UCSD-AML1 (cell line): ENCODE measurements around the gene KLHDC3.

Experiments
- DNase-seq: peaks from one replicate; lab custom pipeline; 2025; ENCODE audit not compliant: unreplicated experiment; lab: John Stamatoyannopoulos, UW

KLHDC3 gene

DNA sequence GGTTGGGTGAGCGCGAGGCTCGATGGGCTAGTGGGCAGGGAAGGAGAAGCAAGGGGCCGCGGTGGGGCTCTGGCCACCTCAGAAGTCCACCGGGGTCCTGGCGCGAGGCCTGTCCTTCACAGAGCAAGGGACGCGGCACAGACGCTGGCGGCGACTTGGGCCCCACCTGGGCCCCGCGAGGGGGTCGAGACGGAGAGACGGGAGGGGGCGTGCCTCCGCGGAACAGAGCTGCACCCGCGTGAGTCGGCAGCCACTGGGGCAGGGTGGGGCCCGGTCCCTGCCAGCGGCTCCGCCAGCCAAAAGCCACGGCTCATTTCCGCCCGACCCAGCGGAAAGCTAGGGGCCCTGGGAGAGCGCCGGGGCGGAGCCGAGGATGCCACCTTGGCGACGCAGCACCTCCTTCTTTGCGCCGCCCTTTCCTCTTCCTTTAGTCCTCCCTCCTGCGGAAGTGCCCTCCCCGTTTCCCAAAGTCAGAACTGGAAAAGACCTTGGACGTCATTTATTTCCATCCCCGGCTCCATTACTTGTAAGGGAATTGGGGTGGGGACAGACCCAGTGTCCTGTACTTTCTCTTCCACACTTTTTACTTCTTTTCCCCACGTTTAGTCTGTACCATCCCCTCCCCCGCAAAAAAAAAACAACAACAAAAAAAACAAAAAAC is 39.6 kb downstream of the KLHDC3 start, which contains the start of gene CUL7:
Gene CUL7 (minus strand): TSS at position 307 of the 661 bp plus-strand sequence. CDS start 1,063 bp downstream, outside the sequence.
- peak; percentile 94 for DNase-seq

DNA sequence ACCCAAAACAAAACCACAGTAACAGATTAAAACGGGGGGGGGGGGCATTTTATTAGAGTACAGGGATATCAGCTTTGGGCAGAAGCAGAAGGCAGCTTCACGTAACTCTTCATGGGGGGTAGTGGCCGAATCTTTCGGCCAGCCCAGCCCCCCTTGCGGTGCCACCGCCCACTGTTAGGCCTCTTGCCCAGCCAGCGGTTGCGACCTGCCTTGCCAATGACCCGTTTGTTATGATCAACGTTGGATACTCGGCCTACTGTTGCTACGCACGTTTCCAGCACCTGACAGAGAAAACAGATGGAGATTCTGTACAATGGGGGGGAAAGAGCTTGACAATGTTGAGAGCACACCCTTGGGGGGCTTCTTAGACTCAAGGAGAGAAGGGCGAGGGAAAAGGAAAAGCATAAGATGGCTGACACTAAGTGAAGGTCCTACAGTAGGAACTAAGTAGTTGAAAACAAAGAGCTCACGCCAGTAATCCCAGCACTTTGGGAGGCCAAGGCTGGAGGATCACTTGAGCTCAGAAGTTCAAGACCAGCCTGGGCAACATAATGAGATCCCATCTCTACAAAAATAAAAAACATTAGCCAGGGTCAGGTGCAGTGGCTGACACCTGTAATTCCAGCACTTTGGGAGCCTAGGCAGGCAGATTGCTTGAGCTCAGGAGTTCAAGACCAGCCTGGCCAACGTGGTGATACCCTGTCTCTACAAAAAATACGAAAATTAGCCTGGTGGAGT is 40.3 kb downstream of the KLHDC3 start:
- no peak for DNase-seq

DNA sequence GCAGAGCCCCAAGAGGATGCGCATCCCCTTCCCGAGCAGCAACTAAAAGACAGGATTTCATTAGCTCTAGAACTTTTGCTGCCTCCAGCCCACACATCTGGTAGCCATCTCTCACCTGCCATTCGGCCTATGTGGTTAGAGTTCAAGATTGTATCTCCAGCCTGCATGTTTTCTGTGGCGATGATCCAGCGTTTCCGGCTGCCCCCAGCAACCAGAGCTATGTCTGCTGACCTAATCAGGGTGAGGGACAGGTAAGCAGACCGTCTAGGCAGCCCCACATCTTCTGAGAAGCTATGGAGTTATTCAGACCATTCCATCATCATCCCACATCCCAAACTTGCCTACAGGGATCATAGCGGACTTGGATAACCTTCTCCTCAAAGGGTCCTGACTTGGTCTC is 41.9 kb downstream of the KLHDC3 start:
- no peak for DNase-seq

DNA sequence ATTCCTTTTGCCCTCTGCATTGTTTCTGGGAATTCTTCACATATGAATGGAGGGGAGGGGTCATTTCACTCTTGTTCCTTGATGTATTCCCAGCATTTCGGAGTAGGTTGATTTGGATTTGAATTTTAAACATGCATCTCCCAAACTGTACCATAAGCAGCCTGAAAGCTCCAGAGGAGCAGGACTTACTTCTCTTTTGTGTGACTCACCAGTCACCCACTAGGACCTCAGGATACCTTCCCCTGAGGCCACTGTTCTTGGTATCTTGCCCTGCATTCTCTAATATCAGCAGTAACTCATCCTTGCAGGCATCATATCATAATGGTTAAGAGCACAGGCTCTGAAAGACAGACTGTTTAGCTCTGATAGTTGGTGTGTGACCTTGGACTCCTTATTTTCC is 44.5 kb downstream of the KLHDC3 start:
- DNase-seq = no peak

DNA sequence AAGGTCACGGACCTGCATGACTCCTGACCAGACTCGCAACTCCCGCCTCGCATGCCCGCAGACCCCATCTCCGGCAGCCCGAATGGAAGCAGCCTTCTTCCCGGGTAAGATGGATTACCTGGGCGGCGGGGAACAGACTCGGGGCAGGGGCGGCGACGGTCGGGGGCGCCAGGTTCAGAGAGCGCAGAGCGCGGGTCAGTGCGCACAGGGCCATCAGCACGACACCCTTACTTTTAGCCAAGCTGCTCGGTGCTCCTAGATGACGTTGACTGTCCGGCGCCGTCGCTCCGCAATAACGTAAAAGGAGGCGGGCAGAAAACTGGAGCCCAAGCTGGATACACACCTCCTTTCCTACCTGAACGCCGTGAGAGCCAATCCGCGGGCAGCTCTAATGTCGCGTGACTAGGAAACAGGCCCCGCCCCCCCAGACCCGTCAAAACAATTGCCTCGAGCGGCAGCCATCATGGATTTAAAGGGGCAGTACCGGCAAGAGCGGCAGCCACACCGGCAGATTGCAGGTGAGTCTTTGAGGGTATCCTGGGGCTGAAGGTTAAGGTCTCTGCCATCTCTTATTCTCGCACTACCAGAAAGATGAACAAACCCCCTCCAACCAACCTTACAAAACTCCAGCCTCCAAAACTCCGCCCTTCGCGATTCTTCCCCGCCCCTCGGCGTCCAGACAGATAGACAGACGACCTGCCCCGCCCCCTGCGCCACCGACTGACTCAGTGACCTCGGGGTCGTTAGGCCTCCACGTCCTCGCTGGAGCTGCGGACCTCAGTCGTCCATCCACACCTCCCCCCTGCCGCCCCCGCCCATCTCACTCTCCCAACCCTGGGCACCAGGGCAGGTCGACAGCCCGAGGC is 45.4 kb downstream of the KLHDC3 start, which contains the start of the genes KLC4 and MRPL2:
Gene KLC4 (plus strand): TSS at position 464 of the 866 bp plus-strand sequence. CDS start 1,705 bp downstream, outside the sequence.
Gene MRPL2 (minus strand): TSS at position 267 of the 866 bp plus-strand sequence. CDS start 53 bp downstream, at position 214.
- peak; percentile 98 for DNase-seq

DNA sequence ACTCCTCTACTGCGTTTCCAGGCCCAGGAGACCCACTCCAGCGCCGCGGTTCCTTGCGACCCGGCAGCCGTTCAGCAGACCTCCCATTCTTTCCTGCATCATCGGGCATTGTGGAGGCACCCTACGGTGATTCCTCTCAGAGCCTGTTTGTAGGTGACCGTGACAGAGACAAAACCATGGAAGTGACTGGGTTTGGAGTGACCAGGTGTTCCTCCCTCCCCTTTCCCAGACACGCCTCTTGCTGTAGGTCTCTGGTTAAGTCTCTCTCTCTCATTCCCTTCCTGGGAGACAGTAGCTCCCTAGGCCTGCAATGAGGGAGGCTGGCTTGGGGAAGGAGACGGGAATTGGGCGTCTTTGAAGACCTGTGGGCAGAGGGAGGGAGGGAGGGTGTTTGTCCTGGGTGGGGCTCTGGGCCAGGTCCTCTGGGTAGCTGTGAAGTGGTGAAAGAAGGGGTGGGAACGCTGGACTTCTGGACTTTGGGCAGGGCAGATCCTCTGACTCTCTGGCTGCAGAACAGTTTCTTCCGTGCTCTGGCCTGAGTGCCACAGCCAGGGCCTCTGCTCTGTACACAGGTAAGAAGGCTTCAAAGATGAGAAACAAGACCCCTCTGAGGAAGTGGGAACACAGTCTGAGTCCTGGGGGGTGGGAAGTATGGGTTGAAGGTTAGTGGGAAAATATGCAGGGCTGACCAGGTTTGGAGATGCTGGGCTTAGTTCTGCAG is 46.1 kb downstream of the KLHDC3 start:
- DNase-seq = no peak

DNA sequence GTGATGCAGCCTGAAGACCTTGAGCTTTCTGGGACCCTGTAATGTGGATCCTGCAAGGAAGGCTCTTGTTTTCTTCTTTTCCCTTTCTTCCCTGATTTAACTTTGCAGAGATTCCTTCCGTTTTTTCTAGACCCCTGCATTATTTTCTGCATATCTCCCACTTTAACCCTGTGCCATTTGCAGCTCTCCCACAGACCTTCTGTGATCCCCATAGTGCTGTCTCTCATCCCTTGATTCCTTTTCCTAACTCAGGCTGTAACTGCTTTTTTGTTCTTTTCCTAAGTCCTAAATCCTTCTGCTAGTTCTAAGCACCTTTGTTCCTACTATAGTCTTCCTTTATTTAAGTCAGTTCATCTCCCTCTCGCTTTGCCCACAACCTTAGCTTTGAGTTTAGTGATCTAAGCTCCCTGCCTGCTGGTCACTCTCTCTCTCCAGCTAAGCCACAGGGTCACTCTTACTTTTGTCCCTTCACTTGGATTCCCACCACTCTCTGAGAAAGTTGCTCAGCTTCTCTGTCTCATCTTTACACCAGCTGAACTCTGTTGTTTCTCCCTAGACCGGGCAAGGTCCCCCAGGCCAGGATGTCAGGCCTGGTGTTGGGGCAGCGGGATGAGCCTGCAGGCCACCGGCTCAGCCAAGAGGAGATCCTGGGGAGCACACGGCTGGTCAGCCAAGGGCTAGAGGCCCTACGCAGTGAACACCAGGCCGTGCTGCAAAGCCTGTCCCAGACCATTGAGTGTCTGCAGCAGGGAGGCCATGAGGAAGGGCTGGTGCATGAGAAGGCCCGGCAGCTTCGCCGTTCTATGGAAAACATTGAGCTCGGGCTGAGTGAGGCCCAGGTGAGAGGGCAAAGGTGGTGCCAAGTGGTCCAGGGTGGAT is 46.9 kb downstream of the KLHDC3 start:
- DNase-seq = no peak

DNA sequence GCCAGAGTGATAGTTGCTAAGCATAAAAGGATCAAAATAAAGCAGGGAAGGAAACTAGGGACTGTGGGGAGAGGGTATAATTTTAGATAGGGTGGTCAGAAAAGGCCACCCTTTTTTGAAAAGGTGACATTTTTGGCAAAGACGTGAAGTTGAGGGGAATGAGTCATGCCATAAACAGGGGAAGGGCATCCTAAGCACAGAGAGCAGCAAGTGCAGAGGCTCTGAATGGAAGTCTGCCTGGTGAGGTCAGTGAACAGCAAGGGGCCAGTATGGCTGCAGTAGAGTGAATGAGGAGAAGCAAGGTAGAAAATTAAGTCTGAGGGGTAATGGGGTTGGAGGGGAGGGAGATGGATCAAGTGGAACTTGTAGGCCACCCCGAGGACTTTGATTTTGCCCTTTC is 47.8 kb downstream of the KLHDC3 start:
- DNase-seq = no peak

DNA sequence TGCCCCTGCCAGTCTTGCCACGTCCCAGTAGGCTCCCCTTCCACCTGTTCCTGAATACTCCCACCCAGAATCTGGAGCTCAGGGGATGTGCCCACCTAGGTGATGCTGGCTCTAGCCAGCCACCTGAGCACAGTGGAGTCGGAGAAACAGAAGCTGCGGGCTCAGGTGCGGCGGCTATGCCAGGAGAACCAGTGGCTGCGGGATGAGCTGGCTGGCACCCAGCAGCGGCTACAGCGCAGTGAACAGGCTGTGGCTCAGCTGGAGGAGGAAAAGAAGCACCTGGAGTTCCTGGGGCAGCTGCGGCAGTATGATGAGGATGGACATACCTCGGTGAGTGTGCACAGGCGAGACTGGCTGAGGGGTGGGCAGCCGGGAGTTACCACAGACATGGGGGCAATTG is 48.8 kb downstream of the KLHDC3 start:
- no peak for DNase-seq

DNA sequence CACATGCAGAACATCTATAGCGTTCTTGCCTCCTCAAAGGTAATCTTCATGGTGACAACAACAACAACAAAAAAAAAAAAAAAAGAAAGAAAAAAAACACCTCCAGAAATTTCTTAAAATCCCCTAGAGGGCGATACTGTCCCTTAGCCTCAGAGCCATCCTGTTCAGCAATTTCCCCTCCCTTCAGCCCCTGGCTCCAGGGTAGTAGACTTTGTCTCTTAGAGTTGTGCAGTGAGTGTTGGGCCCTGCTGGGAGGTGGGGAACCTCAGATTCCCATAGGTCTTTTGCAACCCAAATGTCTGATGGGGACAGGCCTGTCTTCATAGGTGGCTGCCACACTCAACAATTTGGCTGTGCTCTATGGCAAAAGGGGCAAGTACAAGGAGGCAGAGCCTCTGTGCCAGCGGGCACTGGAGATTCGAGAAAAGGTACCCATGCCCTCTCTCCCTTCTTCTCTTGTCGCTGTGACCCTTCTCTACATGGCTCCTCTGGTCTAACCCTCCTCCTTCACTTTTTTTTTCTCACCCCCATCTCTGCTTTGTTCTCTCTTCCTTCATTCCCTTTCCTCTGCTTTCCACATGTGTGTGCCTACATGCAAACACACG is 56.1 kb downstream of the KLHDC3 start:
- peak; percentile 28 for DNase-seq
